ENCODE data around the gene OXER1. TPM values are rescaled to one million over a fixed set of nuclear protein-coding genes. Genes with fewer than 3 reads are reported as not detected.
A peak's percentile ranks its signal among the peaks of the same experiment; 100 is the strongest.

OXER1 gene
- total RNA-seq, 2 donors from 2014 or later: 1.3 to 3.9 TPM

DNA sequence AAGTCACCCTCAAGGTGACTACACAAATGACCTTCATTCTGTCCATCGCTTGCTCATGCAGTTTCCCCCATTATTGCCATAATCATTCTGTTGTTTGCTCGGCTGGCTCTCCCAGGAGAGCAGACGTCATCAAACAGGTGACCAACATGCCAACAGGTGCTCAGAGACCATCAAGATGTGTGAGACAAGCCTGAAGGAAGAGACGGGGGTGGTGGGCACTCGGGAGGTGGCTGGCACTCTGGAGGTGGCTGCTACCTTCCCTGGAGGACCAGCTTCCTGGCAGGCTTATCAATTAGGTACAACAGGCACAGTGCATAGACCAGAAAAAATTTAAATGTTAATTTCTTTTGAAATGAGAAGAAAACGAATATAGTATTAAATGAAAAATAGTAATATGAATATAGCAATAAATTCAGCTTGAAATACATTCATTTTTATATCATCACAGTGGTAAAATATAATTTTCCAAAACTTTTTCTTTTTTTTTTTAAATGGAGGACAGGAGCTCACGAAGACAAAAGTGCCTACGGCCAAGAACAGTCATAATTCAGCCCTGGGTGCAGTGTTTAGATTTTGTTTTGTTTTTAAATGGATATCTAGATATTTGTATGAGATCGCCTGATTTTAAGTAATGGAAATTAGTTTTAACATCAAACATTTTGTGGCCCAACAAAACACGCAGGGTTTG is 45.3 kb upstream of the OXER1 start:
- Histone ChIP-seq H3K4me1 (peaks cover 7% of the 10 kb centered on the region), H3K27ac (peak overlapping the region; percentile 94), H3K36me3 (no peaks in the 10 kb centered on the region), H3K9ac (ENCODE audit: low read depth in 2 of 2, low read length in 2 of 2) (peak overlapping the region; percentile 70 to 87), H3K9me3 (no peaks in the 10 kb centered on the region), H3K4me3 (peak overlapping the region; percentile 41), H3K27me3 (no peaks in the 10 kb centered on the region)
- TF ChIP-seq, protein P1, sequence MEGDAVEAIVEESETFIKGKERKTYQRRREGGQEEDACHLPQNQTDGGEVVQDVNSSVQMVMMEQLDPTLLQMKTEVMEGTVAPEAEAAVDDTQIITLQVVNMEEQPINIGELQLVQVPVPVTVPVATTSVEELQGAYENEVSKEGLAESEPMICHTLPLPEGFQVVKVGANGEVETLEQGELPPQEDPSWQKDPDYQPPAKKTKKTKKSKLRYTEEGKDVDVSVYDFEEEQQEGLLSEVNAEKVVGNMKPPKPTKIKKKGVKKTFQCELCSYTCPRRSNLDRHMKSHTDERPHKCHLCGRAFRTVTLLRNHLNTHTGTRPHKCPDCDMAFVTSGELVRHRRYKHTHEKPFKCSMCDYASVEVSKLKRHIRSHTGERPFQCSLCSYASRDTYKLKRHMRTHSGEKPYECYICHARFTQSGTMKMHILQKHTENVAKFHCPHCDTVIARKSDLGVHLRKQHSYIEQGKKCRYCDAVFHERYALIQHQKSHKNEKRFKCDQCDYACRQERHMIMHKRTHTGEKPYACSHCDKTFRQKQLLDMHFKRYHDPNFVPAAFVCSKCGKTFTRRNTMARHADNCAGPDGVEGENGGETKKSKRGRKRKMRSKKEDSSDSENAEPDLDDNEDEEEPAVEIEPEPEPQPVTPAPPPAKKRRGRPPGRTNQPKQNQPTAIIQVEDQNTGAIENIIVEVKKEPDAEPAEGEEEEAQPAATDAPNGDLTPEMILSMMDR (IDR thresholded peaks at IDR 0.05): peak; percentile 13
- peak; percentile 47 for DNase-seq
- intact Hi-C loops (cut with DNase I): no loop called here

DNA sequence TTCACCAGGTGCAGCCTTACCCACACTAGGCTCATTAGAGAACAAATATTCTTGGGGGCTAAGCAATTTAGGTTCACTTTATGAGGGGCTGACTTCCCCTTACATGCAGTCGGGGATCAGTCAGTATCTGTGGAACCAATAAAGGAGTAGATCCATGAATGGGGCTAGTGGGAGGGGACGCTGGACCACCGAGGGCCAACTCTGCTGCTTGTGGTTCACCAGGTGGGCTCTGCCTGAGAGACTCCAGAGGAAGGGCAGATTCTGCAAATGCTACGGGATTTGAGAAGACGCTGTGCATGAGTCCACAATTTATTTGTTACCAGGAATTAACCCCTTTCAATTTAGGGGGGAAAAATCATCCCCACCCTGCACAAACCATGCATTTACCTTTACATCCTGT is 44.4 kb upstream of the OXER1 start:
- Histone ChIP-seq H3K4me1 (peaks cover 7% of the 10 kb centered on the region), H3K4me3 (no peak overlapping the region), H3K27ac (no peak overlapping the region), H3K36me3 (no peaks in the 10 kb centered on the region), H3K9ac (ENCODE audit: low read depth in 2 of 2, low read length in 2 of 2) (no peak overlapping the region), H3K9me3 (no peaks in the 10 kb centered on the region), H3K27me3 (no peaks in the 10 kb centered on the region)
- TF ChIP-seq, protein P1 (IDR thresholded peaks at IDR 0.05): no peak
- intact Hi-C loops (cut with DNase I): no loop called here
- no peak for DNase-seq

DNA sequence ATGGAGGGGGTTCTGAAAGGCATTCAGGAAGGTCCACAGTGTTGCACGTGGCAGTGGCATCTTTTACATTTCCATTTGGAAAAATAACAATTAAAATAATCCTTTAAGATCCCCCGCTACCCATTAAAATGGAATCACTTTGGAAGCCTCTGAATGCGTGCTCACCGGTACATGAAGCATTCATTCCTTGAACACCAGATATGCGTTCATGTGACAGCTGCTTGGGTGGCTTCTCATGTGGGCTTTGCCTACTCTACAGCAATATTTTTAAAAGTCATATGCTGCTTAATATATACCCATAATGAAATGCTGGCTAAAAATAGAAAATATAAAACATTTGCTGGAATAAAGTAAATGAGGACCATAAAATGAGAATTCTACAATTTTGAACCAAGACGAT is 42.9 kb upstream of the OXER1 start:
- H3K9ac ChIP-seq (ENCODE audit: low read depth in 2 of 2, low read length in 2 of 2): no peak overlapping the region
- no peaks in the 10 kb centered on the region for H3K9me3 ChIP-seq
- H3K4me1 ChIP-seq: peaks cover 7% of the 10 kb centered on the region
- TF ChIP-seq, protein P1 (IDR thresholded peaks at IDR 0.05): no peak
- H3K36me3 ChIP-seq: no peaks in the 10 kb centered on the region
- no peaks in the 10 kb centered on the region for H3K27me3 ChIP-seq
- DNase-seq: no peak
- no peak overlapping the region for H3K27ac ChIP-seq
- no peak overlapping the region for H3K4me3 ChIP-seq
- intact Hi-C loops (cut with DNase I): no loop called here

DNA sequence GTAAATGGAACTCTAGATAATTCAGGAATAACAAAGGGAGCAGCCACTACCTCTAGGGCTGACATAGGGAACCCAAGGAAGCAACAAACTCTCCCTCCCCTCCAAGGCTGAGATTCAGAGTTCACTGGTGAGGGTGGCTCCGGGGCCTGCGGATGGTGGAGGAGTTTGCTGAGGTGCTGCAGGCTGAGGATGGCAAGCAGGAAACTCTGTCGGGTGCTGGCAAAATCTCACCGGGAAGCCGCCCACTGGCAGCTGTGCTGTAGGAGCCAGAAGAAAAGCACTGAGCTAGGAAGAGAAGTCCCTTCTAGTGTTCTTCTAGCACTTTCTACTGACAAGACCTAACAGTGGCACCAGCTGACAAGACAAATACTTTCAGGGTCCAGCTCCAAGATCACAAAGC is 41.0 kb upstream of the OXER1 start:
- Histone ChIP-seq H3K9me3 (no peaks in the 10 kb centered on the region), H3K9ac (ENCODE audit: low read depth in 2 of 2, low read length in 2 of 2) (no peak overlapping the region), H3K4me1 (peaks cover 7% of the 10 kb centered on the region), H3K4me3 (no peak overlapping the region), H3K27ac (no peak overlapping the region), H3K36me3 (no peaks in the 10 kb centered on the region), H3K27me3 (no peaks in the 10 kb centered on the region)
- TF ChIP-seq, protein P1 (IDR thresholded peaks at IDR 0.05): no peak
- intact Hi-C loops (cut with DNase I): no loop called here
- no peak for DNase-seq

DNA sequence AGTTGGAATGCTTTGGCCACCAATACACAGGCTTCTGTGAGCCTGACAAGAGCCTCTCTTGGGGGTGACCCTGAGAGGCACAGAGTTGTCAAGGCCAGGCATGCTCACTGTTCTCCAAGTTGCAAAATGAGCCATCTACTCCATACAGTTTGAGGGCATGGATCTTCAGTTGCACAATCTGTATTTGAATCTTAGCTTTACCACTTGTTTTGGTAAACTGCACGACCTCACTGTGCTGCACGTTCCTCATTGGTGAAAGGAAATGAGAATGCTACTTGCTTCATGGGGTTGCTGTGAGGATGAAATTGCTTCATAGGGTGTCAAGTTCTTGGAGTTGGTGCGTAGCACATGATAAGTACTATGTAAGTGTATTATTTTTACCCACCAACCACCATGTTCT is 40.4 kb upstream of the OXER1 start:
- H3K9ac ChIP-seq (ENCODE audit: low read depth in 2 of 2, low read length in 2 of 2): no peak overlapping the region
- no peak overlapping the region for H3K4me3 ChIP-seq
- no peaks in the 10 kb centered on the region for H3K9me3 ChIP-seq
- peaks cover 5% of the 10 kb centered on the region for H3K4me1 ChIP-seq
- intact Hi-C loops (cut with DNase I): no loop called here
- H3K27me3 ChIP-seq: no peaks in the 10 kb centered on the region
- H3K36me3 ChIP-seq: no peaks in the 10 kb centered on the region
- TF ChIP-seq, protein P1 (IDR thresholded peaks at IDR 0.05): no peak
- no peak for DNase-seq
- H3K27ac ChIP-seq: no peak overlapping the region
